Endothelial cell (in vitro differentiated cells): ENCODE results near the gene DNAJC8. TPM values are rescaled to one million over a fixed set of nuclear protein-coding genes. Genes with fewer than 3 reads are reported as not detected.

Experiments
- DNase-seq: peaks from one replicate; pipeline ENCODE4 v3.0.0; 2021; ENCODE audit warnings: low spot score
- H3K27ac Mint-ChIP-seq: one replicate; pipeline ENCODE4 v1.8.0; 2021; ENCODE audit warnings: mixed read lengths, inconsistent platforms; ENCODE audit not compliant: unreplicated experiment
- H3K27me3 Mint-ChIP-seq: one replicate; pipeline ENCODE4 v1.8.0; 2021; ENCODE audit warnings: mild to moderate bottlenecking, moderate library complexity, mixed read lengths, inconsistent platforms; ENCODE audit not compliant: unreplicated experiment
- H3K36me3 Mint-ChIP-seq: one replicate; pipeline ENCODE4 v1.8.0; 2021; ENCODE audit warnings: mild to moderate bottlenecking, low read depth, mixed read lengths, inconsistent platforms; ENCODE audit not compliant: unreplicated experiment
- H3K4me1 Mint-ChIP-seq: one replicate; pipeline ENCODE4 v1.8.0; 2021; ENCODE audit warnings: mild to moderate bottlenecking, mixed read lengths, inconsistent platforms; ENCODE audit not compliant: unreplicated experiment
- H3K4me3 Mint-ChIP-seq: one replicate; pipeline ENCODE4 v1.8.0; 2021; ENCODE audit warnings: mild to moderate bottlenecking, mixed read lengths, inconsistent platforms; ENCODE audit not compliant: unreplicated experiment
- H3K9me3 Mint-ChIP-seq: one replicate; pipeline ENCODE4 v1.8.0; 2021; ENCODE audit warnings: mixed read lengths, inconsistent platforms; ENCODE audit not compliant: unreplicated experiment
- CTCF ChIP-seq: fragments of 200-600 bp; sonication (generic); IDR thresholded peaks from one replicate; pipeline ENCODE4 v1.5.0; 2021; ENCODE audit warnings: antibody characterized with exemption; ENCODE audit not compliant: unreplicated experiment
- total RNA-seq: library from RNA; stranded (reverse); fragmentation: NEBNext Ultra II Directional; extraction: Animal tissue kit (Norgen Biotek cat#: 25700); gene quantifications from one replicate; pipeline ENCODE4 v1.2.1, GENCODE V29; 2021; ENCODE audit not compliant: unreplicated experiment

DNAJC8 gene
- total RNA-seq, 1 donor from 2014 or later, result 99.0 TPM

GRCh38 chr1:28235755-28236655 lies 3.2 kb upstream of the DNAJC8 start, which contains the start of gene ATP5IF1:
ATP5IF1 (plus strand) TSS chr1:28236124; CDS start chr1:28236184, 60 bp downstream.
- H3K36me3 Mint-ChIP-seq, result no peaks in the 10 kb centered on the region

GRCh38 chr1:28233264-28233606 lies 406 bp upstream of the DNAJC8 start:
- no peak for TF ChIP-seq CTCF
- Mint-ChIP-seq H3K36me3 (peaks cover 6% of the 10 kb centered on the region), H3K4me1 (peaks cover 10% of the 10 kb centered on the region), H3K9me3 (no peaks in the 10 kb centered on the region), H3K4me3 (peak overlapping the region; percentile 56), H3K27ac (no peak overlapping the region), H3K27me3 (no peaks in the 10 kb centered on the region)
- no peak for DNase-seq

More at GRCh38 chr1:28235755-28236655, 3.2 kb upstream of the DNAJC8 start, which contains the start of gene ATP5IF1:
- Mint-ChIP-seq H3K4me3 (no peak within 1 kb of the TSS), H3K4me1 (peaks cover 10% of the 10 kb centered on the region), H3K9me3 (no peaks in the 10 kb centered on the region), H3K27me3 (no peaks in the 10 kb centered on the region), H3K27ac (no peak within 1 kb of the TSS)
- peak; percentile 92 for DNase-seq
- TF ChIP-seq CTCF, result no peak

- H3K9me3 Mint-ChIP-seq, result no peaks in the 10 kb centered on the region
- H3K27me3 Mint-ChIP-seq, result no peaks in the 10 kb centered on the region
- no peak for DNase-seq
- no peak overlapping the region for H3K4me3 Mint-ChIP-seq
- peaks cover 15% of the 10 kb centered on the region for H3K36me3 Mint-ChIP-seq
- TF ChIP-seq CTCF, result no peak
- peaks cover 10% of the 10 kb centered on the region for H3K4me1 Mint-ChIP-seq
- H3K27ac Mint-ChIP-seq, result no peak overlapping the region
These were observed 2.8 kb downstream of the DNAJC8 start for GRCh38 chr1:28229996-28230395.

GRCh38 chr1:28229089-28229488 lies 3.7 kb downstream of the DNAJC8 start:
- Mint-ChIP-seq H3K27ac (no peak overlapping the region), H3K27me3 (no peaks in the 10 kb centered on the region), H3K36me3 (peaks cover 15% of the 10 kb centered on the region), H3K4me1 (peaks cover 10% of the 10 kb centered on the region), H3K4me3 (no peak overlapping the region), H3K9me3 (no peaks in the 10 kb centered on the region)
- no peak for DNase-seq
- TF ChIP-seq CTCF, result no peak

- Mint-ChIP-seq H3K27me3 (no peaks in the 10 kb centered on the region), H3K4me3 (no peak overlapping the region), H3K4me1 (no peaks in the 10 kb centered on the region), H3K36me3 (peaks cover 4% of the 10 kb centered on the region), H3K9me3 (no peaks in the 10 kb centered on the region), H3K27ac (no peak overlapping the region)
- no peak for TF ChIP-seq CTCF
- no peak for DNase-seq
These were observed 19.5 kb downstream of the DNAJC8 start for GRCh38 chr1:28213315-28213714.
